Occipital lobe (tissue), 2 donors: ENCODE results near the gene ARHGEF5. TPM values are rescaled to one million over a fixed set of nuclear protein-coding genes. Genes with fewer than 3 reads are reported as not detected.
"Not testable (repeated sequence)": the region's sequence is repeated elsewhere in the genome, so short reads cannot be mapped to it uniquely, and the experiment has no call there.

ENCODE experiments used
- DNase-seq: peaks from one replicate; lab custom pipeline; 2025; lab: John Stamatoyannopoulos, UW
- total RNA-seq: library from RNA; depleted of rRNA; stranded (reverse); fragments of >200 nt; gene quantifications from one replicate; pipeline ENCODE4 v1.2.3, GENCODE V29; 2014

The ARHGEF5 gene
- total RNA-seq, 1 donor from 2014 or later, result 1.4 TPM

GRCh38 chr7:144379776-144380384 lies 24.7 kb downstream of the ARHGEF5 start:
- DNase-seq, result no peak

GRCh38 chr7:144384071-144384470 lies 28.9 kb downstream of the ARHGEF5 start:
- DNase-seq, result no peak

- no peak for DNase-seq
These were observed 29.5 kb downstream of the ARHGEF5 start for GRCh38 chr7:144384555-144385245.

- DNase-seq, result no peak
These were observed 31.5 kb downstream of the ARHGEF5 start for GRCh38 chr7:144386741-144387140.

GRCh38 chr7:144388950-144389349 lies 33.7 kb downstream of the ARHGEF5 start:
- no peak for DNase-seq

GRCh38 chr7:144390481-144390880 lies 35.3 kb downstream of the ARHGEF5 start:
- DNase-seq, result no peak

DNA sequence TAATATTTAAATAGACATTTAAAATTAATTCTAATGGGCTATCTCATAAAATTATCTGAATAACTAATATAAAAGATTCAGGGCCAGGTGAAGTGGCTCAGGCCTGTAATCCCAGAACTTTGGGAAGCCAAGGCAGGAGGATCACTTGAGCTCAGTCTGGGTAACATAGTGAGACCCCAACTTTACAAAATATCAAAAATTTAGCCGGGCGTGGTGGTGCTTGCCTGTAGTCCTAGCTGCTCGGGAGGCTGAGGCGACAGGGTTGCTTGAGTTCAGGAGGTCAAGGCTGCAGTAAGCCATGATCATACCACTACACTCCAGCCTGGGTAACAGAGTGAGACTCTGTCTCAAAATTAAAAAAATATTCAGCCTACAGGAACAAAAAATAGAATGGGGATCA lies 35.8 kb downstream of the ARHGEF5 start:
- no peak for DNase-seq

DNA sequence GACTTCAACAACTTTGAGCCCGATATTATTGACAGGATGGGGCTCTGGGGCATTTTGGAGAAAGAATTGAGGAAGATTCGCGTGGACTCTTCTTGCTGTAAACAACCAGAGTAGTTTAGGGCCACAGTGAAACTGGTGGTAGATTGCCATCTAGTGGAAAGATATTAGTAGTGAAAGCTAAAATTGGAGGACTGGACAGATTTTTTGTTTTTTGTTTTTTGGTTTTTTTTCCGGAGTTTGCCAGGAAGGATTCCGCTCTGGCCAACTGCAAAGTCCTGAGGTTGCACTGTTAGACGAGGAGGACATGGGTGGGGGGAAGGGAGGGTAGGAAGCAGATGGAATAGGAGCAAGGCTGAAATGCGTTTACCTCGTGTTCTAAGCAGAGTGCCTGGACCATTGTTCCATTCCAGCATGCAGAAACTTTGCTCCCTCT lies 36.6 kb downstream of the ARHGEF5 start:
- no peak for DNase-seq

DNA sequence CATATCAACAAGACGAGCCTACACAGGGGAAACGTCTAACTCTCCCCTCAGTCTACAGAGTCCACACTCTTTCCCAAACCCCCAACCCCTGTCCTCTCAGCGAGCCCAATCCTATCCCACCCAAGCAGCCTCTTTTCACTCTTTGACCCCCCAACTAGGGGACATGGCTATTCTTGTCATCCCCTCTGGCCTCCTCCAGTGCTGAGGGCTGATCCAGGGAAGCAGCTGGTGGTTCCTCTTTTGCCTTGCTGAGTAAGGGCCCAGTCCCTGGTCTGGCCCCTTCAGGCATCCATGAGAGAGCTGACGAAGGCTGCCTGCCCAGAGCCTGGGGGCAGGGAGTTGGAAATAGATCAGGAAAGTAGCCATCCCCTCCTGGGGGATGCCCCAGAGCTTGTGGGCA lies 41.9 kb downstream of the ARHGEF5 start:
- no peak for DNase-seq

GRCh38 chr7:144398291-144398690 lies 43.1 kb downstream of the ARHGEF5 start:
- DNase-seq, result no peak

GRCh38 chr7:144398911-144399310 lies 43.7 kb downstream of the ARHGEF5 start:
- no peak for DNase-seq

GRCh38 chr7:144399946-144400345 lies 44.7 kb downstream of the ARHGEF5 start:
- no peak for DNase-seq

DNA sequence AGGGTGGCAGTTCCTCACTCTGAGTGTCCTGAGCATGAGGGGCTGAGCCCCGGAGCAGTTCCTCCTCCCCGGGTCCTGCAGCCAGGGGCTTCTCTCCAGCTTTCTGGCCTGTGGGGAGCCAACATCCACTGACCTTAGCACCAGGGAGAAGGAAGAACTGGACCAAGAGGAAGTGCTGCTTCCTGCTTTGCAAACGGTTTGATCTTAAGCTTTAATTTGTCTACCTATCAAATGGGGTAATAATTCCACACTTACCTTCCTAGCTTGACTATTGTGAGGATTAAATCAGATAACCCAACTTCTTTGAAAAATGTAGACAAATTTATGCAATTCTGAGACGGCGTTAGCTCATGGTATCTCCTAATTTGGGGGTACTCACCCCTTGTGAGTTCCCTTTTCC lies 46.3 kb downstream of the ARHGEF5 start:
- DNase-seq, result no peak

DNA sequence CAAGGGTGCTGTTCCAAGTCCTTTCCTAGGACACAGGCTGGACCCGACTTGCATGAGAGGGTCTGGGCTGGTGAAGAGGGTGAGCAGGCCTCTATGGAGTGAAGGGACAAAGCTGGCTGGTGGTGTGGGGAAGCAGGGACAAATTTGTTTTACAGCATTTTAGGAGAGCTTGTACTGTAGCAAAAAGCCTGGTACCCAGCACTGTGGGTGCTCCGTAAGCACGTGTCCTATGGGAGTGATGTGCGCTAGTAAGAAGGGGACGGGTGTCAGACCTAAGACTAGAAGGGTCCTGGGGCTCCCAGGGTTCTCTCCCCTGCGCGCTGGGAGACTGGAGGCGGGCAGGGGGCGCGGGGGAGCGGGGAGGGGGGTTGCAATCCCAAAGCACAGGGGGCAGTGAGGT lies 47.9 kb downstream of the ARHGEF5 start:
- no peak for DNase-seq

DNA sequence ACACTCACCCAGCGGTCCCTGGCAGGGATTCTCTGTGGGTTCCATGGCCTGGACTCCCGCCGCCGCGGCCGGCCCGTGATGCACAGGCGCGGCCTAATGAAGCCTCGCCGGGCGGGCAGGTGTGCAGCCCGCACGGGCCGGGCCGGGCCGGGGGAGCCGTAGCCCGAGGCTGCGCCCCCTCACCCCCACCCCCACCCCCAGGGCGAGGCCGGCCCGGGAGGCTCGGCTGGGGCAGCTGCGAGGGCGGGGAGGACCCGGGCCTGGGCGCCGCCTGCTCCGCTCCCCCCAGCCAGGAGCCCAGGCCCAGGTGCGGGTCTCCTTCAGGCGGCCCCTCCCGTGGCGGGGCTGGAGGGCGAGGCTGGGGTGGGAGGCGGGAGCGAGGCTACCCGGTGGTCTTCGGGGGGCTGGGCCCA lies 48.5 kb downstream of the ARHGEF5 start, which contains the start of gene NOBOX:
Gene NOBOX (minus strand): TSS at position 45 of the 413 bp plus-strand sequence.
- no peak for DNase-seq

DNA sequence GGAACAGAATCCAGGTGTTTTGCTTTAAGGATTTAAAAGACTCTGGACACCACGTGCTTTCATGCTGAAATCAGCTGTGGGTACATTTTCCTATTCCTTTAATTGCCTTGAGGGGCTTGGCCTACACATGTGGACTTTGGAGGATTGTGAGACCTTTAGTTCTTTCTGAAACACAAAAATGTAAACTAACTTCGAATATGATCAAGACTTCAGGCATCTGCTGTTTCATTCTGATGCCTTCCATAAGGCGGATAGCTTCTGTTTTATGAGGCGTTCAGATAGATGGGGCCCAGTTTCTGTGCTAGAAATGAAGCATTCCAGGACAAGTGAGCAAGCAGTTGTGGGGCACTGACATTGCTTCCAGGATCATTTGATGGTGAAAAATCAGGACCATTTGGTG lies 49.7 kb downstream of the ARHGEF5 start:
- no peak for DNase-seq

GRCh38 chr7:144407266-144407931 lies 52.2 kb downstream of the ARHGEF5 start:
- no peak for DNase-seq

DNA sequence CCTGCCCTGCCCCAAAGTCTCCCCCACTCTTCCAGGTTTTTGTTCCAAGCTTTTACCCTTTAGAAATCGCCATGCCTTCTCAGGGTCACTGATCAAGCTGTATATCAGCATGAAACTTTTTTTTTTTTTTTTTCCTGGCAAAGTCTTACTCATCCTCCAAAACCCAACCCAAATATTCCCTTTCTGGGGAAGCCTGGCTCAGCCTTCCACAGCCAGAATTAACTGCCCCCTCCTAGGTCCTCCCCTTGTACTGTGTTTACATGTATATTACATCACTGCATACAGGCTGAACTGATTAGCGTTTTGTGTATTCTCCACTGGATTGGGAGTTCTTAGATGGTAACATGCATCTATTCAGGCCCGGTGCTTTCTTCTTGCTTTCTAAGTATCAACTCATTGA lies 52.9 kb downstream of the ARHGEF5 start:
- DNase-seq, result no peak

GRCh38 chr7:144410441-144410840 lies 55.2 kb downstream of the ARHGEF5 start:
- DNase-seq, result no peak

GRCh38 chr7:144414815-144415214 lies 59.6 kb downstream of the ARHGEF5 start:
- DNase-seq, result no peak

DNA sequence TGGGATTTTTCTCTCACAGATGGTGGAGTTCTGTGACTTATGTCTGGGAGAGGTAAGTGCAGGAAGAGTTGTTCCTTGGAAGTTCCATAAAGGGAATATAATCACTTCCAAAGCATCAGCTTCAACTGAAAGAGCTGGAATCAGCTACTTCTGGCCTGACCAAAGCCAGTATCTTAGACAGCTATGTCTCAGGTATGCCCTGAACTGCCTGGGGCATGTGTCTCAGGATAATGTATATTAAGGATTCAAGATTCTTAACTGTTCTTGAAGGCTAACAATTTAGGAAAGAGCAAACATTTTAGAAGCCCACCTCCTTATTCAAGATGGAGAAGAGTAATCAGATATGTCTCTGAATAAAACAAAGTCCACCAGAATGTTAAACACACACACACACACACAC lies 60.7 kb downstream of the ARHGEF5 start:
- no peak for DNase-seq

GRCh38 chr7:144416341-144416740 lies 61.1 kb downstream of the ARHGEF5 start:
- no peak for DNase-seq

- DNase-seq, result not testable (repeated sequence)
These were observed 63.7 kb downstream of the ARHGEF5 start for GRCh38 chr7:144418931-144419330.
